HCT116 (cell line): ENCODE data around the gene DDOST.

Experiments used
- CTCF ChIP-seq, 3 experiments: fragments of 200-600 bp in 1 of 3; sonication (generic) in 1 of 3; IDR thresholded peaks in 2 of 3; conservative IDR thresholded peaks in 1 of 3; 2 replicates each; pipeline ENCODE4 v1.5.1; 2012 to 2017; ENCODE audit warnings: low read depth in 2 of 3, low read length in 2 of 3, antibody characterized with exemption in 1 of 3, borderline replicate concordance in 1 of 3, control low read depth in 1 of 3, mild to moderate bottlenecking in 1 of 3, mixed read lengths in 1 of 3, mixed run types in 1 of 3, moderate library complexity in 1 of 3; ENCODE audit not compliant: insufficient read depth in 1 of 3
- EGR1 ChIP-seq: IDR thresholded peaks from 2 replicates; pipeline ENCODE4 v1.6.1; 2012; ENCODE audit warnings: low read depth
- EZH2 ChIP-seq: fragments of 200-600 bp; sonication (generic); IDR thresholded peaks from 2 replicates; pipeline ENCODE4 v1.6.1; 2017; ENCODE audit warnings: antibody characterized with exemption, mixed run types
- EZH2phosphoT487 ChIP-seq: fragments of 200-600 bp; IDR thresholded peaks from 2 replicates; pipeline ENCODE4 v1.6.1; 2018; ENCODE audit warnings: antibody characterized with exemption, borderline replicate concordance
- MAX ChIP-seq: IDR thresholded peaks from 2 replicates; pipeline ENCODE4 v1.6.1; 2012
- POLR2A ChIP-seq: IDR thresholded peaks from 2 replicates; pipeline ENCODE4 v1.7.0; 2011; ENCODE audit warnings: borderline replicate concordance; ENCODE audit not compliant: insufficient read depth, insufficient read length; ENCODE audit errors: extremely low read depth
- REST ChIP-seq: IDR thresholded peaks from 2 replicates; pipeline ENCODE4 v1.6.1; 2012; ENCODE audit warnings: low read depth
- SIN3A ChIP-seq: IDR thresholded peaks from 2 replicates; pipeline ENCODE4 v1.6.1; 2012; ENCODE audit warnings: low read depth
- SP1 ChIP-seq: IDR thresholded peaks from 2 replicates; pipeline ENCODE4 v1.6.1; 2012; ENCODE audit warnings: low read depth
- ZBTB33 ChIP-seq: IDR thresholded peaks from 2 replicates; pipeline ENCODE4 v1.6.1; 2011; ENCODE audit warnings: mild to moderate bottlenecking, low read length, moderate library complexity; ENCODE audit not compliant: insufficient replicate concordance; ENCODE audit errors: extremely low read depth
- ZNF274 ChIP-seq: fragments of 200-500 bp; sonication (Bioruptor generic); IDR thresholded peaks from 2 replicates; pipeline ENCODE4 v1.6.1; 2014; ENCODE audit warnings: mild to moderate bottlenecking, low read depth, low read length, inconsistent platforms

- no peak for TF ChIP-seq EGR1
- no peak for TF ChIP-seq REST
- TF ChIP-seq EZH2 = no peak
- TF ChIP-seq SIN3A = no peak
- no peak for TF ChIP-seq CTCF (IDR thresholded peaks at IDR 0.05 in 2 of 3, conservative IDR thresholded peaks at IDR 0.05 in 1 of 3; ENCODE audit: borderline replicate concordance in 1 of 3, insufficient read depth in 1 of 3, low read depth in 2 of 3, low read length in 2 of 3)
- TF ChIP-seq POLR2A = no peak
- no peak for TF ChIP-seq ZBTB33
- no peak for TF ChIP-seq MAX
- no peak for TF ChIP-seq EZH2phosphoT487
- no peak for TF ChIP-seq ZNF274
- TF ChIP-seq SP1 = no peak
These were observed 42.1 kb upstream of the DDOST start for GRCh38 chr1:20703124-20703756.
